ENCODE results near the gene SLAMF9. TPM values are rescaled to one million over a fixed set of nuclear protein-coding genes. Genes with fewer than 3 reads are reported as not detected.
A peak's percentile ranks its signal among the peaks of the same experiment; 100 is the strongest.

Gene SLAMF9
- total RNA-seq, 2 donors from 2014 or later, result not detected

GRCh38 chr1:159919236-159919865 is 34.7 kb downstream of the SLAMF9 start:
- H3K27me3 ChIP-seq (replicated peaks; ENCODE audit: insufficient read depth), result no peaks in the 10 kb centered on the region
- H3K36me3 ChIP-seq, result peaks cover 7 to 15% of the 10 kb centered on the region in 2 donors
- no peak overlapping the region for H3K4me3 ChIP-seq
- 95% methylated on average over 10 of the region's 10 CpGs for WGBS
- H3K4me1 ChIP-seq (replicated peaks), result peaks cover 13% of the 10 kb centered on the region
- no peaks in the 10 kb centered on the region for H3K9me3 ChIP-seq
- intact Hi-C loops (cut with DNase I), result no loop called here
- no peak overlapping the region for H3K27ac ChIP-seq
- TF ChIP-seq POLR2AphosphoS5 (IDR thresholded peaks at IDR 0.05) (no peak), POLR2A (IDR thresholded peaks at IDR 0.05) (no peak), CTCF (IDR thresholded peaks at IDR 0.05) (no peak)
- DNase-seq (ENCODE audit: low spot score), result no peak

GRCh38 chr1:159918352-159919200 is 35.5 kb downstream of the SLAMF9 start:
- 89% methylated on average over 13 of the region's 13 CpGs for WGBS
- H3K27ac ChIP-seq, result no peak overlapping the region

GRCh38 chr1:159917533-159918351 is 36.3 kb downstream of the SLAMF9 start:
- peaks cover 7 to 15% of the 10 kb centered on the region in 2 donors for H3K36me3 ChIP-seq
- H3K9me3 ChIP-seq, result no peaks in the 10 kb centered on the region
- peaks cover 1% of the 10 kb centered on the region for H3K4me1 ChIP-seq (replicated peaks)
- 81% methylated on average over 5 of the region's 5 CpGs for WGBS
- no peaks in the 10 kb centered on the region for H3K27me3 ChIP-seq (replicated peaks; ENCODE audit: insufficient read depth)
- H3K4me3 ChIP-seq, result no peak overlapping the region
- intact Hi-C loops (cut with DNase I), result no loop called here
- H3K27ac ChIP-seq, result no peak overlapping the region
- DNase-seq (ENCODE audit: low spot score), result no peak
- TF ChIP-seq CTCF (IDR thresholded peaks at IDR 0.05) (no peak), POLR2A (IDR thresholded peaks at IDR 0.05) (no peak), POLR2AphosphoS5 (IDR thresholded peaks at IDR 0.05) (no peak)

More at GRCh38 chr1:159918352-159919200, 35.5 kb downstream of the SLAMF9 start:
- Histone ChIP-seq H3K9me3 (no peaks in the 10 kb centered on the region), H3K4me3 (no peak overlapping the region), H3K4me1 (replicated peaks) (peaks cover 9% of the 10 kb centered on the region), H3K36me3 (peaks cover 7 to 15% of the 10 kb centered on the region in 2 donors), H3K27me3 (replicated peaks; ENCODE audit: insufficient read depth) (no peaks in the 10 kb centered on the region)
- no peak for TF ChIP-seq CTCF (IDR thresholded peaks at IDR 0.05)
- no peak for TF ChIP-seq POLR2A (IDR thresholded peaks at IDR 0.05)
- no peak for TF ChIP-seq POLR2AphosphoS5 (IDR thresholded peaks at IDR 0.05)
- intact Hi-C loops (cut with DNase I), result no loop called here
- DNase-seq (ENCODE audit: low spot score), result no peak

- H3K27me3 ChIP-seq (replicated peaks; ENCODE audit: insufficient read depth), result no peaks in the 10 kb centered on the region
- WGBS, result 43% methylated on average over 9 of the region's 9 CpGs
- peak overlapping the region in 1 of 2 donors; percentile 11 for H3K27ac ChIP-seq
- H3K4me3 ChIP-seq, result no peak overlapping the region
- no peaks in the 10 kb centered on the region for H3K4me1 ChIP-seq (replicated peaks)
- intact Hi-C loops (cut with DNase I), result no loop called here
- TF ChIP-seq POLR2A (IDR thresholded peaks at IDR 0.05) (no peak), POLR2AphosphoS5 (IDR thresholded peaks at IDR 0.05) (no peak), CTCF (IDR thresholded peaks at IDR 0.05) (no peak)
- no peak for DNase-seq (ENCODE audit: low spot score)
- no peaks in the 10 kb centered on the region for H3K9me3 ChIP-seq
- peaks cover 7 to 15% of the 10 kb centered on the region in 2 donors for H3K36me3 ChIP-seq
Measured at GRCh38 chr1:159916242-159917051, 37.6 kb downstream of the SLAMF9 start.
